ENCODE data around the gene TSPO.

DNA sequence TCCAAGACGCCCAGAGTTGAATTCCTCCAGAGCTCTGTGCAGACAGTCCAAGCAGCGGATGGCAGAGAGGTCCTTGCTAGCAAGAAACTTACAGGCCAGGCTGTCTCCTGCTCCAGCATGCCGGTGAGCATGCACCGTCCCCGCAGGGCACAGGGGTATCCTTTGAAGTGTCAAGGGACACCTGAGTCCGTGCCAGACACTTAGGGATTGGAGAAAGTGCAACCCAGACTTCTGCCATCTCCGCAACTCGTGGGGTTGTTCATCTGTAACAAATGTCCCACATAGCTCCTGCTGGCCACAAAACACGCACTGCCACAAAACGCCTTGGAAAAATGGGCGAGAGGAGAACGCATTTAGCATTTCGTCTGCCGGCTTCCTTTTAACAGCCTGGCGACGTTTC lies 13.3 kb downstream of the TSPO start:
- TF ChIP-seq EZH2 (IDR thresholded peaks at IDR 0.05) (no peak), POLR2AphosphoS5 (IDR thresholded peaks at IDR 0.05; ENCODE audit: borderline replicate concordance, low read depth, low read length) (no peak)

Data from SK-N-MC (cell line).